Fibroblast of lung (primary cell): ENCODE data around the gene DMBX1. TPM values are rescaled to one million over a fixed set of nuclear protein-coding genes. Genes with fewer than 3 reads are reported as not detected.

ENCODE experiments used
- DNase-seq, 2 donors: peaks; one replicate each; pipeline versions ENCODE4 v3.0.0 to v3.0.0-alpha.2; 2010; ENCODE audit warnings: low read depth in 2 of 2
- H2AFZ ChIP-seq: 2 replicates; pipeline ENCODE4 v1.5.1; 2012; ENCODE audit warnings: low read length, control low read depth, inconsistent platforms
- H3K27ac ChIP-seq: 2 replicates; pipeline ENCODE4 v1.5.1; 2011; ENCODE audit warnings: low read length, control low read depth; ENCODE audit not compliant: insufficient read depth
- H3K27me3 ChIP-seq: 2 replicates; pipeline ENCODE4 v1.5.1; 2011; ENCODE audit warnings: mild to moderate bottlenecking, low read length; ENCODE audit not compliant: control insufficient read depth, insufficient read depth
- H3K36me3 ChIP-seq: 2 replicates; pipeline ENCODE4 v1.5.1; 2011; ENCODE audit warnings: low read length; ENCODE audit not compliant: control insufficient read depth, insufficient read depth
- H3K4me1 ChIP-seq: 2 replicates; pipeline ENCODE4 v1.5.1; 2011; ENCODE audit warnings: low read length; ENCODE audit not compliant: control insufficient read depth, insufficient read depth; ENCODE audit errors: extremely low read depth
- H3K4me2 ChIP-seq: 2 replicates; pipeline ENCODE4 v1.5.1; 2011; ENCODE audit warnings: low read length, control low read depth; ENCODE audit not compliant: insufficient read depth; ENCODE audit errors: extremely low read depth
- H3K4me3 ChIP-seq, 4 experiments: fragments of 200-600 bp in 1 of 4; sonication (generic) in 1 of 4; replicated peaks in 1 of 4; 2 replicates each; pipeline ENCODE4 v1.5.1; 2011 to 2016; ENCODE audit warnings: low read length in 4 of 4, low read depth in 3 of 4, mild to moderate bottlenecking in 3 of 4, control low read depth in 2 of 4, inconsistent platforms in 1 of 4, mixed read lengths in 1 of 4; ENCODE audit not compliant: insufficient read depth in 1 of 4; ENCODE audit errors: control extremely low read depth in 1 of 4
- H3K79me2 ChIP-seq: 2 replicates; pipeline ENCODE4 v1.5.1; 2012; ENCODE audit warnings: mild to moderate bottlenecking, low read length, inconsistent platforms; ENCODE audit not compliant: control insufficient read depth, insufficient read depth
- H3K9ac ChIP-seq: 2 replicates; pipeline ENCODE4 v1.5.1; 2011; ENCODE audit warnings: mild to moderate bottlenecking, low read length, control low read depth; ENCODE audit not compliant: insufficient read depth
- H3K9me3 ChIP-seq: 2 replicates; pipeline ENCODE4 v1.5.1; 2012; ENCODE audit warnings: low read depth, low read length; ENCODE audit not compliant: control insufficient read depth, insufficient read depth
- H4K20me1 ChIP-seq: 2 replicates; pipeline ENCODE4 v1.5.1; 2011; ENCODE audit warnings: low read length; ENCODE audit not compliant: control insufficient read depth, insufficient read depth; ENCODE audit errors: extremely low read depth
- CTCF ChIP-seq, 2 donors: IDR thresholded peaks in 1 of 2; conservative IDR thresholded peaks in 1 of 2; 1 replicate in 1 of 2; 2 replicates in 1 of 2; pipeline ENCODE4 v1.5.1; 2011 to 2012; ENCODE audit warnings: low read length in 2 of 2, control low read depth in 1 of 2, inconsistent platforms in 1 of 2, low read depth in 1 of 2, mild to moderate bottlenecking in 1 of 2
- EZH2 ChIP-seq: IDR thresholded peaks from 2 replicates; pipeline ENCODE4 v1.5.1; 2012; ENCODE audit warnings: low read length, control low read depth, mild to moderate bottlenecking; ENCODE audit errors: missing control alignments
- polyA plus RNA-seq, 2 donors: library from polyadenylated mRNA; depleted of rRNA in 1 of 2; stranded (reverse) in 1 of 2; unstranded in 1 of 2; fragments of >200 nt; gene quantifications; 2 replicates each; pipeline ENCODE4 v1.2.1, GENCODE V29; 2011 to 2012; ENCODE audit warnings: missing spikeins in 1 of 2
- total RNA-seq: library from RNA; depleted of rRNA; stranded (reverse); fragments of >200 nt; gene quantifications from 2 replicates; pipeline ENCODE4 v1.2.1, GENCODE V29; 2014

The DMBX1 gene
- total and polyA plus RNA-seq, 2 donors (not counting 1 experiment from before 2014, with no cell fraction given), result not detected

GRCh38 chr1:46494910-46495309 lies 5.3 kb downstream of the DMBX1 start:
- no peak for TF ChIP-seq EZH2
- no peak for TF ChIP-seq CTCF (conservative IDR thresholded peaks at IDR 0.05 in 1 of 2, IDR thresholded peaks at IDR 0.05 in 1 of 2; ENCODE audit: low read depth in 1 of 2, low read length in 2 of 2)
- Histone ChIP-seq H3K36me3 (no peaks in the 10 kb centered on the region), H4K20me1 (peaks cover 3% of the 10 kb centered on the region), H3K27me3 (peaks cover 43% of the 10 kb centered on the region), H3K4me3 (no peak overlapping the region), H3K79me2 (no peaks in the 10 kb centered on the region), H3K4me2 (no peak overlapping the region), H3K9me3 (no peaks in the 10 kb centered on the region), H2AFZ (no peak overlapping the region), H3K27ac (no peak overlapping the region), H3K9ac (no peak overlapping the region), H3K4me1 (no peaks in the 10 kb centered on the region)
- no peak for DNase-seq

GRCh38 chr1:46495778-46496177 lies 6.1 kb downstream of the DMBX1 start:
- Histone ChIP-seq H3K36me3 (no peaks in the 10 kb centered on the region), H3K79me2 (no peaks in the 10 kb centered on the region), H4K20me1 (peaks cover 3% of the 10 kb centered on the region), H3K9ac (no peak overlapping the region), H3K9me3 (no peaks in the 10 kb centered on the region), H3K27ac (no peak overlapping the region), H3K4me1 (no peaks in the 10 kb centered on the region), H3K27me3 (peaks cover 34% of the 10 kb centered on the region), H2AFZ (no peak overlapping the region), H3K4me3 (no peak overlapping the region), H3K4me2 (no peak overlapping the region)
- TF ChIP-seq CTCF (conservative IDR thresholded peaks at IDR 0.05 in 1 of 2, IDR thresholded peaks at IDR 0.05 in 1 of 2; ENCODE audit: low read depth in 1 of 2, low read length in 2 of 2) (no peak), EZH2 (no peak)
- no peak for DNase-seq

- DNase-seq, result no peak
- H3K27me3 ChIP-seq, result peaks cover 27% of the 10 kb centered on the region
- TF ChIP-seq EZH2, result no peak
Observed at GRCh38 chr1:46496505-46496904, 6.9 kb downstream of the DMBX1 start.

More at GRCh38 chr1:46496505-46496904, 6.9 kb downstream of the DMBX1 start:
- Histone ChIP-seq H3K4me3 (no peak overlapping the region), H3K9me3 (no peaks in the 10 kb centered on the region), H3K4me2 (no peak overlapping the region), H3K4me1 (no peaks in the 10 kb centered on the region), H3K27ac (no peak overlapping the region), H3K79me2 (no peaks in the 10 kb centered on the region), H4K20me1 (peaks cover 3% of the 10 kb centered on the region), H3K9ac (no peak overlapping the region), H2AFZ (no peak overlapping the region), H3K36me3 (no peaks in the 10 kb centered on the region)
